ENCODE data around the gene TJP3. TPM values are rescaled to one million over a fixed set of nuclear protein-coding genes. Genes with fewer than 3 reads are reported as not detected.

Gene TJP3
- total RNA-seq, 1 donor from 2014 or later: 14.7 TPM

DNA sequence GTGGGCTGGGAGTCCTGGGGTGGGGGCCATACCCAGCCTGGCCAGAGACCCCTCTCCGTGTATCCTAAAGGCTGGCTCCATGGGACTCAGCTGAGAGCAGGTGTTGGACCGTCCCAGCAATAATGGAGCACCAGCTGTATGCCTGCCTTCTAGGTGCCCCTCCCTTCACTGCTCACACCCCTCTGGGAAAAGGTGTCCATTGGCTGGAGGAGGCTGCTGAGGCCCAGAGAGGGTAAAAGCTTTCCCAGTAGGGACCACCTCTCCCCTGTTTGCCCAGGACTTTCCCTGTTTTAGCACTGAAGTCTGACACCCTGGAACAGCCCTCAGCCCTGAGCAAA lies 67.2 kb downstream of the TJP3 start:
- Histone ChIP-seq H3F3A (ENCODE audit: low read depth) (peaks cover 4% of the 10 kb centered on the region), H3K27ac (no peak overlapping the region), H3K4me2 (no peak overlapping the region), H2AFZ (replicated peaks) (no peak overlapping the region), H3K9me3 (ENCODE audit: low read depth) (no peaks in the 10 kb centered on the region), H3K79me2 (ENCODE audit: low read depth) (no peaks in the 10 kb centered on the region), H4K20me1 (ENCODE audit: low read depth) (no peaks in the 10 kb centered on the region), H3K9ac (no peak overlapping the region), H3K4me1 (peaks cover 14% of the 10 kb centered on the region), H3K36me3 (no peaks in the 10 kb centered on the region), H3K27me3 (no peaks in the 10 kb centered on the region), H3K4me3 (no peak overlapping the region)
- Mint-ChIP-seq H3K4me1 (peaks cover 7% of the 10 kb centered on the region), H3K27me3 (ENCODE audit: insufficient read depth, low read depth) (peaks cover 4% of the 10 kb centered on the region), H3K9me3 (no peaks in the 10 kb centered on the region), H3K27ac (no peak overlapping the region), H3K36me3 (no peaks in the 10 kb centered on the region), H3K4me3 (no peak overlapping the region)
- TF ChIP-seq EZH2 (IDR thresholded peaks at IDR 0.05): no peak
- TF ChIP-seq EZH2phosphoT487 (IDR thresholded peaks at IDR 0.05): no peak
- TF ChIP-seq, protein P1, sequence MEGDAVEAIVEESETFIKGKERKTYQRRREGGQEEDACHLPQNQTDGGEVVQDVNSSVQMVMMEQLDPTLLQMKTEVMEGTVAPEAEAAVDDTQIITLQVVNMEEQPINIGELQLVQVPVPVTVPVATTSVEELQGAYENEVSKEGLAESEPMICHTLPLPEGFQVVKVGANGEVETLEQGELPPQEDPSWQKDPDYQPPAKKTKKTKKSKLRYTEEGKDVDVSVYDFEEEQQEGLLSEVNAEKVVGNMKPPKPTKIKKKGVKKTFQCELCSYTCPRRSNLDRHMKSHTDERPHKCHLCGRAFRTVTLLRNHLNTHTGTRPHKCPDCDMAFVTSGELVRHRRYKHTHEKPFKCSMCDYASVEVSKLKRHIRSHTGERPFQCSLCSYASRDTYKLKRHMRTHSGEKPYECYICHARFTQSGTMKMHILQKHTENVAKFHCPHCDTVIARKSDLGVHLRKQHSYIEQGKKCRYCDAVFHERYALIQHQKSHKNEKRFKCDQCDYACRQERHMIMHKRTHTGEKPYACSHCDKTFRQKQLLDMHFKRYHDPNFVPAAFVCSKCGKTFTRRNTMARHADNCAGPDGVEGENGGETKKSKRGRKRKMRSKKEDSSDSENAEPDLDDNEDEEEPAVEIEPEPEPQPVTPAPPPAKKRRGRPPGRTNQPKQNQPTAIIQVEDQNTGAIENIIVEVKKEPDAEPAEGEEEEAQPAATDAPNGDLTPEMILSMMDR (IDR thresholded peaks at IDR 0.05): no peak
- DNase-seq (ENCODE audit: low spot score): no peak

DNA sequence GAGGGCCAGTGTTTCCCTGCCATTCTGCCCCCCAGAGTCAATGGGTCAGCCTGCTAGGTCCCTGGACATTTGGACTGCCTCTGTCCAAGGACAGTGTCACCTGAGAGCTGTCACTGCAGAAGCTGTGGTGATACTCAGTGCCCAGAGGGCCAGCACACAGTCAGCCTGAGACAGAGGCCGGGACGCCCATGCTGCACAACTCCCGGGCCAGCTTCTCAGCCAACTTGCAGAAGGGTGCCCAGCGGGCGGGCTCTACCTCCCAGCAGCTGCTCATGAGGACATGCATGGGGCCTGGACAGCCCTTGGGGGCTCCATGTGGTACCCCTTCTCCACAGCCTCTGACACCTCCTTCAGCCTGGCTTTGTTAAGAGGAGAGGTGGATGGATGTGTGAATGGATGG lies 67.6 kb downstream of the TJP3 start:
- H3K36me3 ChIP-seq: no peaks in the 10 kb centered on the region
- H3K4me1 ChIP-seq: peaks cover 14% of the 10 kb centered on the region
- no peak overlapping the region for H3K4me3 Mint-ChIP-seq
- H3F3A ChIP-seq (ENCODE audit: low read depth): peaks cover 4% of the 10 kb centered on the region
- no peak overlapping the region for H3K27ac Mint-ChIP-seq
- H3K27ac ChIP-seq: no peak overlapping the region
- DNase-seq (ENCODE audit: low spot score): no peak
- H3K36me3 Mint-ChIP-seq: no peaks in the 10 kb centered on the region
- H3K4me2 ChIP-seq: no peak overlapping the region
- H3K27me3 ChIP-seq: no peaks in the 10 kb centered on the region
- peaks cover 7% of the 10 kb centered on the region for H3K4me1 Mint-ChIP-seq
- no peaks in the 10 kb centered on the region for H4K20me1 ChIP-seq (ENCODE audit: low read depth)
- no peak overlapping the region for H3K9ac ChIP-seq
- H2AFZ ChIP-seq (replicated peaks): no peak overlapping the region
- H3K4me3 ChIP-seq: no peak overlapping the region
- no peaks in the 10 kb centered on the region for H3K79me2 ChIP-seq (ENCODE audit: low read depth)
- H3K9me3 ChIP-seq (ENCODE audit: low read depth): no peaks in the 10 kb centered on the region
- TF ChIP-seq EZH2phosphoT487 (IDR thresholded peaks at IDR 0.05): no peak
- TF ChIP-seq EZH2 (IDR thresholded peaks at IDR 0.05): no peak
- TF ChIP-seq, protein P1 (IDR thresholded peaks at IDR 0.05): no peak
- peaks cover 4% of the 10 kb centered on the region for H3K27me3 Mint-ChIP-seq (ENCODE audit: insufficient read depth, low read depth)
- peaks cover under 1% of the 10 kb centered on the region for H3K9me3 Mint-ChIP-seq

DNA sequence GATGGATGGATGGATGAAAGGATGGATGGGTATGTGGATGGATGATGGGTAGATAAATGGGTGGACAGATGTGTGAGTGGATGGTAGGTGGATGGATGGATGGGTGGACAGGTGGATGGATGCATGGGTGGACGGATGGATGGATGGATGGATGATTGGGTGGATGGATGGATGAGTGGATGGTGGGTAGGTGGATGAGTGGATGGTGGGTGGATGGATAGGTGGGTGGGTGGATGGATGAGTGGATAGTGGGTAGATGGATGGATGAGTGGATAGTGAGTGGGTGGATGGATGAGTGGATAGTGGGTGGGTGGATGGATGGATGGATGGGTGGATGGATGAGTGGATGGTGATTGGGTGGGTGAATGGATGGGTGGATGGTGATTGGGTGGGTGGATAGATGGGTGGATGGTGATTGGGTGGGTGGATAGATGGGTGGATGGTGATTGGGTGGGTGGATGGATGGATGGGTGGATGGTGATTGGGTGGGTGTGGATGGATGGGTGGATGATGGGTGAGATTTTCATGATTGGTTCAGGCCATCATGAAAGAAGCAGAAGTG lies 68.4 kb downstream of the TJP3 start:
- TF ChIP-seq EZH2phosphoT487 (IDR thresholded peaks at IDR 0.05) (no peak), EZH2 (IDR thresholded peaks at IDR 0.05) (no peak)
- TF ChIP-seq, protein P1 (IDR thresholded peaks at IDR 0.05): no peak

More for the DNA sequence above, 68.4 kb downstream of the TJP3 start:
- Histone ChIP-seq H3K4me3 (no peak overlapping the region), H3K27ac (no peak overlapping the region), H3F3A (ENCODE audit: low read depth) (no peaks in the 10 kb centered on the region), H2AFZ (replicated peaks) (no peak overlapping the region), H3K27me3 (no peaks in the 10 kb centered on the region), H4K20me1 (ENCODE audit: low read depth) (no peaks in the 10 kb centered on the region), H3K9me3 (ENCODE audit: low read depth) (no peaks in the 10 kb centered on the region), H3K4me2 (no peak overlapping the region), H3K9ac (no peak overlapping the region), H3K79me2 (ENCODE audit: low read depth) (no peaks in the 10 kb centered on the region), H3K36me3 (no peaks in the 10 kb centered on the region), H3K4me1 (peaks cover 7% of the 10 kb centered on the region)
- Mint-ChIP-seq H3K36me3 (no peaks in the 10 kb centered on the region), H3K27ac (no peak overlapping the region), H3K27me3 (ENCODE audit: insufficient read depth, low read depth) (peaks cover 8% of the 10 kb centered on the region), H3K4me3 (no peak overlapping the region), H3K9me3 (peaks cover 8% of the 10 kb centered on the region), H3K4me1 (peaks cover 4% of the 10 kb centered on the region)
- DNase-seq (ENCODE audit: low spot score): no peak

Measured in neural progenitor cell (in vitro differentiated cells).